Neuronal stem cell (in vitro differentiated cells): ENCODE measurements around the gene JPH4.

Source experiments
- DNase-seq: peaks from one replicate; pipeline ENCODE4 v3.0.0-alpha.2; 2013; ENCODE audit warnings: low spot score
- H2AFZ ChIP-seq: one replicate; pipeline ENCODE4 v1.6.1; 2013; ENCODE audit warnings: mild to moderate bottlenecking, low read length, inconsistent platforms
- H2AK5ac ChIP-seq: 2 replicates; pipeline ENCODE4 v1.6.1; 2013; ENCODE audit warnings: low read depth, mild to moderate bottlenecking, inconsistent platforms, low read length, moderate library complexity, mixed read lengths
- H2BK120ac ChIP-seq: 2 replicates; pipeline ENCODE4 v1.6.1; 2013; ENCODE audit warnings: low read depth, mild to moderate bottlenecking, inconsistent platforms, low read length, moderate library complexity, mixed read lengths
- H2BK12ac ChIP-seq: one replicate; pipeline ENCODE4 v1.6.1; 2013; ENCODE audit warnings: low read length, inconsistent platforms
- H2BK15ac ChIP-seq: 2 replicates; pipeline ENCODE4 v1.6.1; 2013; ENCODE audit warnings: mild to moderate bottlenecking, low read length, inconsistent platforms, mixed read lengths
- H2BK5ac ChIP-seq: one replicate; pipeline ENCODE4 v1.6.1; 2013; ENCODE audit warnings: inconsistent platforms, mild to moderate bottlenecking, low read length, moderate library complexity
- H3K14ac ChIP-seq: one replicate; pipeline ENCODE4 v1.6.1; 2013; ENCODE audit warnings: low read length, inconsistent platforms
- H3K18ac ChIP-seq: 2 replicates; pipeline ENCODE4 v1.6.1; 2013; ENCODE audit warnings: low read length, inconsistent platforms
- H3K23ac ChIP-seq: 2 replicates; pipeline ENCODE4 v1.6.1; 2013; ENCODE audit warnings: low read depth, mild to moderate bottlenecking, mixed read lengths, low read length, inconsistent platforms; ENCODE audit not compliant: poor library complexity
- H3K27ac ChIP-seq: replicated peaks from 3 replicates; pipeline ENCODE4 v1.5.1; 2013; ENCODE audit warnings: low read length, inconsistent platforms
- H3K27me3 ChIP-seq, 3 experiments: 2 replicates each; pipeline ENCODE4 v1.6.1; 2013; ENCODE audit warnings: low read length in 3 of 3, mild to moderate bottlenecking in 2 of 3, inconsistent platforms in 1 of 3, low read depth in 1 of 3, mixed read lengths in 1 of 3, moderate library complexity in 1 of 3; ENCODE audit not compliant: control insufficient read depth in 3 of 3, insufficient read depth in 3 of 3
- H3K36me3 ChIP-seq, 2 donors: replicated peaks in 1 of 2; 2 replicates each; pipeline ENCODE4 v1.6.1; 2013; ENCODE audit warnings: low read length in 2 of 2; ENCODE audit not compliant: control insufficient read depth in 2 of 2, insufficient read depth in 2 of 2
- H3K4ac ChIP-seq: 2 replicates; pipeline ENCODE4 v1.6.1; 2013; ENCODE audit warnings: inconsistent platforms, mild to moderate bottlenecking, low read length, moderate library complexity
- H3K4me1 ChIP-seq, 2 donors: 1 replicate in 1 of 2; 2 replicates in 1 of 2; pipeline ENCODE4 v1.6.1; 2013; ENCODE audit warnings: low read length in 2 of 2, low read depth in 1 of 2; ENCODE audit not compliant: control insufficient read depth in 2 of 2, insufficient read depth in 1 of 2
- H3K4me2 ChIP-seq: one replicate; pipeline ENCODE4 v1.6.1; 2013; ENCODE audit warnings: mild to moderate bottlenecking, low read length, inconsistent platforms; ENCODE audit not compliant: insufficient read depth, poor library complexity, severe bottlenecking
- H3K4me3 ChIP-seq, 2 donors: 2 replicates each; pipeline ENCODE4 v1.5.1; 2013; ENCODE audit warnings: low read length in 2 of 2, mild to moderate bottlenecking in 2 of 2, inconsistent platforms in 1 of 2, moderate library complexity in 1 of 2
- H3K79me1 ChIP-seq: one replicate; pipeline ENCODE4 v1.6.1; 2013; ENCODE audit warnings: low read depth, mild to moderate bottlenecking, inconsistent platforms, low read length, moderate library complexity
- H3K9ac ChIP-seq: one replicate; pipeline ENCODE4 v1.6.1; 2013; ENCODE audit warnings: mild to moderate bottlenecking, low read depth, low read length, inconsistent platforms; ENCODE audit not compliant: poor library complexity
- H3K9me3 ChIP-seq, 2 donors: replicated peaks in 1 of 2; 2 replicates each; pipeline versions ENCODE3 to v1.6.1; 2013; ENCODE audit warnings: low read length in 2 of 2, mild to moderate bottlenecking in 2 of 2, inconsistent platforms in 1 of 2, low read depth in 1 of 2, mixed read lengths in 1 of 2, moderate library complexity in 1 of 2; ENCODE audit not compliant: control insufficient read depth in 2 of 2, insufficient read depth in 1 of 2
- H4K8ac ChIP-seq: one replicate; pipeline ENCODE4 v1.6.1; 2013; ENCODE audit warnings: low read depth, mild to moderate bottlenecking, inconsistent platforms, low read length, moderate library complexity
- H4K91ac ChIP-seq: one replicate; pipeline ENCODE4 v1.6.1; 2013; ENCODE audit warnings: low read length, low read depth, mild to moderate bottlenecking, inconsistent platforms; ENCODE audit not compliant: poor library complexity
- WGBS, 2 donors: extraction: QIAGEN DNeasy Blood & Tissue Kit; methylation state at CpG; one replicate each; pipeline ENCODE4 v1.1.7; 2013; ENCODE audit warnings: missing lambda C conversion rate in 2 of 2, mixed read lengths in 1 of 2; ENCODE audit not compliant: insufficient read length in 2 of 2, insufficient replicate concordance in 1 of 2; ENCODE audit errors: extremely low coverage in 2 of 2; 5-methylcytosine and 5-hydroxymethylcytosine counted together

JPH4 gene

DNA sequence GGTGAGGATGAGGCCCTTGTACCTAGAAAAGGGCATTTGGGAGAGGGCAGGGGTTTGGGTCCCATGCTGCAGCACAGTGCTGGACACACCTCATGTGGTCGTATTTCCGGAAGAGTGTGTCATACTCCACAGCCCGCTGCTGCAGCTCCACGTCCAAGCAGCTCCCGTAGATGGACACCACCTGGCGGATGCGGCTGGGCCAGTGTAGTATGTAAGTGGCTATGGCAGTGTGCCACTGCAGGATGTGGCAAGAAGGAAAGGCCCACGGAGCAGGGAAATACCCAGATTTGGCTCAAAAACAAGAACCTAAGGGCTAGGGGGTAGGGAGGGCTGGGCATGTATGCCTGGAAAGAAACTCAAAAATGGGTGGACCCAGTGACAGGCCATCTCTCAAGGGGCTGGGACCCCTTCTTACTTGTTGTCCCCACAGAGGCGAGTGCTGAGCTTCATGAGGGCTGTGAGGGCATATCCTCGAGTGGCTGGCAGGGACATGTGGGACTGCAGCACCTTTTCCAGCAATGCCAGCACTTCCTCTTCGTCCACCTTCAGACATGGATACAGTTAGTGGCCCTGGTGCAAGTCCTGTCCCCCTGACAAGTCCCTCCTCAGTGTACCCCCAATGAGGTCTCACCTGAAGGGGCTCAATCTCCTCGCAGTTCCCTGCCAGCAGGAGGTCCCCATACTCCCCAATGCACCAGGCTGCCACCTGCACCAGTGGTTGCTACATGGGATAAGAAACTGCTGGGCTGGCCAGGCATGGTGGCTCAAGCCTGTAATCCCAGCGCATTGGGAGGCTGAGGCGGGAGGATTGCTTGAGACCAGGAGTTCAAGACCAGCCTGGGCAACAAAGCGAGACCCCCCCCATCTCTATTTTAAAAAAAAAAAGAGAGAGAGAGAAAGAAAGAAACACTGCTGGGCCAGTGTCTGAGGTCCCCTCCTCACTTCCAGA is 16.4 kb downstream of the JPH4 start:
- Histone ChIP-seq H3K14ac (no peak overlapping the region), H2BK12ac (no peak overlapping the region), H3K4me2 (no peak overlapping the region), H3K9ac (no peak overlapping the region), H2AFZ (no peak overlapping the region), H4K91ac (no peak overlapping the region), H4K8ac (no peak overlapping the region), H2BK5ac (no peak overlapping the region), H2BK15ac (no peak overlapping the region), H3K4ac (no peak overlapping the region), H2AK5ac (no peak overlapping the region), H3K36me3 (peaks cover 18 to 41% of the 10 kb centered on the region in 2 donors), H3K4me1 (peaks cover 2 to 3% of the 10 kb centered on the region in 2 donors), H3K27me3 (peaks cover 0 to 25% (median 0%) of the 10 kb centered on the region in 3 experiments), H3K27ac (no peak overlapping the region), H3K23ac (no peak overlapping the region), H3K18ac (no peak overlapping the region), H3K4me3 (no peak overlapping the region), H3K79me1 (peaks cover 2% of the 10 kb centered on the region), H3K9me3 (no peaks in the 10 kb centered on the region), H2BK120ac (no peak overlapping the region)
- DNase-seq: no peak
- no CpG with 5 or more reads among the region's 15 CpGs for WGBS, 2 donors

DNA sequence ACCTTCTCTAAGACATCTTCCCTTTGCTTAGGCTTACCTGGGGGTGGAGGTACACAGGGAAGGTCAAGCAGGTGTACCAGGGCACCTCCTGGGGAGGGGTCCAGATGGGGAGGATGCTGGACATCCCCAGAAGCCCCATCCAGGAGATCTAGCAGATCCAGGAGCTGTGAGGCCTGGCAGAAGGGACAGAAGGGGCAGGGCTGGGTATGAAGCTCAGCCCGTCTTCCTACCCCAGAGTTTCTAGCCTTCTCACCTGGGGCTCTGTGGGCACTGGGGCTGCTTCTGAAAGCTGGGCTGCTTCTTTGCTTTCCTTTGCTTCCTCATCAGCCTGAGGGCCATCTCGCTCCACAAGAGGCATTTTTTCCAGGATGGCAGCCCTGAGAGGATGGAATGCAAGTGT is 17.3 kb downstream of the JPH4 start:
- no peak overlapping the region for H2AFZ ChIP-seq
- DNase-seq: no peak
- H3K4me1 ChIP-seq: peaks cover 7 to 11% of the 10 kb centered on the region in 2 donors
- peaks cover 2% of the 10 kb centered on the region for H3K79me1 ChIP-seq
- H3K4me3 ChIP-seq: no peak overlapping the region
- H4K8ac ChIP-seq: no peak overlapping the region
- H3K9ac ChIP-seq: no peak overlapping the region
- H3K9me3 ChIP-seq: no peaks in the 10 kb centered on the region
- H3K27ac ChIP-seq: no peak overlapping the region
- no peak overlapping the region for H3K4me2 ChIP-seq
- no peak overlapping the region for H4K91ac ChIP-seq
- H3K18ac ChIP-seq: no peak overlapping the region
- no peak overlapping the region for H2BK12ac ChIP-seq
- no peak overlapping the region for H2BK120ac ChIP-seq
- H3K27me3 ChIP-seq: peaks cover 0 to 16% (median 0%) of the 10 kb centered on the region in 3 experiments
- no peak overlapping the region for H2AK5ac ChIP-seq
- no peak overlapping the region for H3K14ac ChIP-seq
- H3K23ac ChIP-seq: no peak overlapping the region
- no peak overlapping the region for H3K4ac ChIP-seq
- H3K36me3 ChIP-seq: peaks cover 18 to 41% of the 10 kb centered on the region in 2 donors
- H2BK15ac ChIP-seq: no peak overlapping the region
- no CpG with 5 or more reads among the region's 2 CpGs for WGBS, 2 donors
- H2BK5ac ChIP-seq: no peak overlapping the region

DNA sequence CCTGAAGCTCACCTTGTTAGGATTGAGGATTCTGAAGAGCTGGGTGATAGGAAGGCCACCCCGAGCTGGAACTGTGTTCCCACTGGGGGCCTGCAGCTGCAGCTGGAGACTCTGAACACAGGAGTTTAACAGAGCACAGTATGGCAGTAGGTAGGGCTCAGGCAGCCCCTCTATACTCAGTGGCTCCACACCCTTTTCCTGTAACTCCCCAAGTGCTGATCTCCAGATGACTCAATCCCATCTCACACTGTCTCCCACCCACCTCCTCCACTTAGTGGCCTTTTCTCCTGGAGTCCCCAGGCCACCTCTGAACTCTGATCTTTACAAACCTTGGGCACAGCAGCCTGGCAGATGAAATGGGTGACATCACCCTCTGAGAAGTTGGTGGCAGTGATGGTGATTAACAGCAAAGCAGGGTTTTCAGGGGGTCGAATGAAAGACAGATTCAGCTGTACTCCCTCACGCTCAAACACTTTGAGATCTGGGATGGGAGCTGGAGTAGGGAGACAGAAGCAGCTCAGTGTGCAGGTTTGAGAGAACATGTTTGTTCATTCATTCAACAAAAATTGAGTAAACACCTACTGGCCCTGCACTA is 18.6 kb downstream of the JPH4 start:
- no peak overlapping the region for H4K8ac ChIP-seq
- no peak overlapping the region for H3K23ac ChIP-seq
- H2BK120ac ChIP-seq: no peak overlapping the region
- no peak overlapping the region for H3K4me3 ChIP-seq
- no peaks in the 10 kb centered on the region for H3K9me3 ChIP-seq
- peaks cover 18 to 35% of the 10 kb centered on the region in 2 donors for H3K36me3 ChIP-seq
- H3K4me2 ChIP-seq: no peak overlapping the region
- no CpG with 5 or more reads among the region's 3 CpGs for WGBS, 2 donors
- no peak overlapping the region for H3K14ac ChIP-seq
- H3K27ac ChIP-seq: no peak overlapping the region
- H4K91ac ChIP-seq: no peak overlapping the region
- no peak overlapping the region for H2BK12ac ChIP-seq
- peaks cover 2% of the 10 kb centered on the region for H3K79me1 ChIP-seq
- no peak overlapping the region for H3K4ac ChIP-seq
- no peak overlapping the region for H2BK5ac ChIP-seq
- no peak overlapping the region for H3K18ac ChIP-seq
- no peak overlapping the region for H3K9ac ChIP-seq
- H3K4me1 ChIP-seq: peaks cover 9 to 12% of the 10 kb centered on the region in 2 donors
- no peak for DNase-seq
- H2AK5ac ChIP-seq: no peak overlapping the region
- no peak overlapping the region for H2BK15ac ChIP-seq
- no peak overlapping the region for H2AFZ ChIP-seq
- H3K27me3 ChIP-seq: peaks cover 0 to 4% (median 0%) of the 10 kb centered on the region in 3 experiments
